ENCODE data around the gene CLOCK. TPM values are rescaled to one million over a fixed set of nuclear protein-coding genes. Genes with fewer than 3 reads are reported as not detected.
A peak's percentile ranks its signal among the peaks of the same experiment; 100 is the strongest.

CLOCK gene
- total and polyA plus RNA-seq, 11 donors, result 8.3 to 42.1 (median 31.0) TPM

- H3K27ac ChIP-seq, result no peak overlapping the region
- intact Hi-C loops (cut with DNase I), result loop anchor here in 2 of 10 donors (10.0 kb wide), 3 partner anchors 107 to 447 kb away; partner anchors contain the start of genes CLOCK (in 1 of the 2) and EXOC1 (in 1 of the 2)
Observed at GRCh38 chr4:55437823-55438222, 108.9 kb downstream of the CLOCK start.

GRCh38 chr4:55437356-55437796 lies 109.3 kb downstream of the CLOCK start:
- H3K4me3 ChIP-seq, result no peak overlapping the region
- H3K4me1 ChIP-seq, result peaks cover 0 to 6% (median 0%) of the 10 kb centered on the region in 12 donors
- H3K27ac ChIP-seq, result no peak overlapping the region
- ATAC-seq (peak in 1 of 4 donors; percentile 30), DNase-seq (no peak)
- H3K9me3 ChIP-seq, result no peaks in the 10 kb centered on the region
- WGBS, 4 donors, result 79 to 86% (median 82%) methylated on average over 5 of the region's 5 CpGs
- TF ChIP-seq POLR2A (IDR thresholded peaks at IDR 0.05) (no peak), CTCF (IDR thresholded peaks at IDR 0.05) (no peak)
- peaks cover 0 to 92% (median 62%) of the 10 kb centered on the region in 9 donors for H3K36me3 ChIP-seq
- intact Hi-C loops (cut with DNase I), result loop anchor here in 2 of 10 donors (10.0 kb wide), 3 partner anchors 107 to 447 kb away; partner anchors contain the start of genes CLOCK (in 1 of the 2) and EXOC1 (in 1 of the 2)
- H3K27me3 ChIP-seq, result no peaks in the 10 kb centered on the region

More at GRCh38 chr4:55437823-55438222, 108.9 kb downstream of the CLOCK start:
- TF ChIP-seq CTCF (IDR thresholded peaks at IDR 0.05), result no peak
- Histone ChIP-seq H3K4me3 (no peak overlapping the region), H3K36me3 (peaks cover 0 to 93% (median 62%) of the 10 kb centered on the region in 9 donors), H3K9me3 (no peaks in the 10 kb centered on the region), H3K4me1 (peaks cover 0 to 6% (median 0%) of the 10 kb centered on the region in 12 donors), H3K27me3 (no peaks in the 10 kb centered on the region)
- ATAC-seq, result no peak
- no peak for DNase-seq
- WGBS, 4 donors, result 61 to 92% (median 84%) methylated on average over 3 of the region's 3 CpGs

GRCh38 chr4:55435141-55435841 lies 111.4 kb downstream of the CLOCK start:
- 39 to 50% (median 45%) methylated on average over 3 of the region's 3 CpGs for WGBS, 4 donors
- H3K27ac ChIP-seq, result peak overlapping the region in 1 of 12 donors; percentile 10
- H3K27me3 ChIP-seq, result no peaks in the 10 kb centered on the region
- peaks cover 0 to 6% (median 0%) of the 10 kb centered on the region in 12 donors for H3K4me1 ChIP-seq
- no peaks in the 10 kb centered on the region for H3K9me3 ChIP-seq
- DNase-seq (no peak), ATAC-seq (peak in 2 of 4 donors; percentile 42 to 47)
- intact Hi-C loops (cut with DNase I), result loop anchor here in 2 of 10 donors (10.0 kb wide), 3 partner anchors 110 to 450 kb away; partner anchors contain the start of genes CLOCK (in 1 of the 2) and EXOC1 (in 1 of the 2)
- H3K4me3 ChIP-seq, result no peak overlapping the region
- peaks cover 0 to 92% (median 68%) of the 10 kb centered on the region in 9 donors for H3K36me3 ChIP-seq
- no peak for TF ChIP-seq POLR2A (IDR thresholded peaks at IDR 0.05)
- TF ChIP-seq CTCF (IDR thresholded peaks at IDR 0.05), result peak in 2 of 12 donors; percentile 12 to 18

- Histone ChIP-seq H3K27ac (no peak overlapping the region), H3K9me3 (no peaks in the 10 kb centered on the region), H3K36me3 (peaks cover 0 to 100% (median 90%) of the 10 kb centered on the region in 9 donors), H3K27me3 (no peaks in the 10 kb centered on the region), H3K4me3 (no peak overlapping the region), H3K4me1 (peaks cover 0 to 6% (median 0%) of the 10 kb centered on the region in 12 donors)
- 72 to 78% (median 73%) methylated on average over 6 of the region's 6 CpGs for WGBS, 4 donors
- intact Hi-C loops (cut with DNase I), result loop anchor here in 2 of 10 donors (10.0 kb wide), 3 partner anchors 113 to 453 kb away; partner anchors contain the start of genes CLOCK (in 1 of the 2) and EXOC1 (in 1 of the 2)
- DNase-seq (no peak), ATAC-seq (no peak)
- no peak for TF ChIP-seq CTCF (IDR thresholded peaks at IDR 0.05)
- TF ChIP-seq POLR2A (IDR thresholded peaks at IDR 0.05), result no peak
Observed at GRCh38 chr4:55431710-55432336, 114.9 kb downstream of the CLOCK start.
